Calu3 (cell line): ENCODE measurements around the gene RNF144A. TPM values are rescaled to one million over a fixed set of nuclear protein-coding genes. Genes with fewer than 3 reads are reported as not detected.
A peak's percentile ranks its signal among the peaks of the same experiment; 100 is the strongest.

Experiments
- BruUV-seq: library from RNA; stranded (reverse); fragments of 400-500 nt; replicated peaks from 2 replicates; lab custom pipeline; 2021; lab: Mats Ljungman, UMichigan
- CTCF ChIA-PET: fragments of 300-600 bp; sonication (Branson Sonifier 250); formaldehyde crosslinking; loops from one replicate; lab custom pipeline; 2022; ENCODE audit warnings: antibody characterized with exemption; lab: Charles Lee
- DNase-seq: peaks from one replicate; pipeline ENCODE4 v3.0.0; 2022
- H3K27ac Mint-ChIP-seq: one replicate; pipeline ENCODE4 v1.8.0; 2022; ENCODE audit warnings: mixed read lengths; ENCODE audit not compliant: unreplicated experiment
- H3K27me3 Mint-ChIP-seq: one replicate; pipeline ENCODE4 v1.8.0; 2022; ENCODE audit warnings: mixed read lengths; ENCODE audit not compliant: unreplicated experiment
- H3K36me3 Mint-ChIP-seq: one replicate; pipeline ENCODE4 v1.8.0; 2022; ENCODE audit warnings: mild to moderate bottlenecking, moderate library complexity, mixed read lengths; ENCODE audit not compliant: insufficient read depth, unreplicated experiment
- H3K4me1 Mint-ChIP-seq: one replicate; pipeline ENCODE4 v1.8.0; 2022; ENCODE audit warnings: mild to moderate bottlenecking, low read depth, mixed read lengths; ENCODE audit not compliant: unreplicated experiment
- H3K4me3 Mint-ChIP-seq: one replicate; pipeline ENCODE4 v1.8.0; 2022; ENCODE audit warnings: mild to moderate bottlenecking, low read depth, moderate library complexity, mixed read lengths; ENCODE audit not compliant: unreplicated experiment
- H3K9me3 Mint-ChIP-seq: one replicate; pipeline ENCODE4 v1.8.0; 2022; ENCODE audit warnings: low read depth, mixed read lengths; ENCODE audit not compliant: unreplicated experiment
- intact Hi-C: fragments of 100-400 bp; cut with micrococcal nuclease; formaldehyde crosslinking; loops from one replicate; pipeline ENCODE4 v1.10.0; 2022; ENCODE audit not compliant: unreplicated experiment
- total RNA-seq: library from RNA; stranded (reverse); gene quantifications from 2 replicates; pipeline ENCODE4 v1.2.3, GENCODE V29; 2022
- TF ChIP-seq, protein P1 (sequence below): fragments of 200-600 bp; IDR thresholded peaks from one replicate; pipeline ENCODE4 v1.8.0; 2022; ENCODE audit warnings: antibody characterized with exemption; ENCODE audit not compliant: unreplicated experiment

Gene RNF144A
- total RNA-seq, 1 experiment from 2014 or later: 13.7 TPM

DNA sequence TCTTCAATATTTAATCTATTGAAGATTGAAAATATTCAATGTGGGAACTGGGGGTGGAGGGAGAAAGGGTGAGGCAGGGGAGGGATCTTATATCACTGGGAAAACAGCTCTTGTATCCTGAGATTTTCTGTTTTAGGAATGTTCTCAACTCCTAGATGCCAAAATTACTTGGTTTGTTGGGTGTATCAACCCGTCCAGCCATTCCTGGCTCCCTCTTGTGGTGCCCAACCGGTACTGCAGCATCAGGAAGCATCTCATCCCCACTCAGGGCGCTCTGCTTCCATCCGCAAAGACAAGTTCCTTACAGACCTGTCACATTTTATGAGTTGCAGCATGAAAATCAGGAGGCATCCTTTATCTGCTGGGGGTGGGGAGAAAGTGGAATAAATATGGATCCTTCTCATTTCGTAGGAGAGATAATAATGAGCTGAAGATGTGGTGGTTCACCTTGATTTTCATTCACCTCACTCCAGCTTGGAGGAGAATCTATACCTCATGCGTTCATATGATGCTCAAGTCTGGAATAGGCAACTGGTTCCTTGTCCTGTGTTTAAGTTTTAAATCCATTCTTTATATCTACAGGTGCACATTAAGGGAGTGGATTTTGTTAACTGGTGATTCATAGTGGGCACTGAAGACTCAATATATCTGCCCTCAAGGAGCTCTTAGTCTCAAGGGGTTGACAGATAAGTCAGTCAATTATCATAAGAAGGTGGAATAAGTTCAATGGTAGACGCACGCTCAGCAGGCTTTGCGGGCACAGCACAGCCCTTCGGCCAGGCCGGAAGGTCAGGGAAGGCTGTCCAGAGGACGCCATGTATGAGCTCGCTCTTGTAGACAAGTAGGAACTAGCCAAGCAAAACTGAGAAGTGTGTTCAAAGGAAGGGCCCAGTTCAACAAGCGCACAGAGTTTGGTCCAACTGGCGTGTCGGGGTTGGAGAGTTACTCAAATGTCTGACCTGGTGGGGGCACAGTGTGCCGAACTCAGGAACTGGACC lies 127.3 kb downstream of the RNF144A start:
- no peak overlapping the region for H3K27ac Mint-ChIP-seq
- no peaks in the 10 kb centered on the region for H3K9me3 Mint-ChIP-seq
- DNase-seq: peak; percentile 67
- no peak overlapping the region for H3K4me3 Mint-ChIP-seq
- intact Hi-C loops: loop anchor here (1.0 to 5.0 kb wide), 2 partner anchors 147 to 217 kb away; no protein-coding TSS in a partner anchor
- CTCF ChIA-PET: interaction anchor here (0.9 to 1.3 kb wide), 5 partner anchors 9 to 148 kb away, joined by 3 to 9 read pairs (median 3); no protein-coding TSS in a partner anchor
- no peaks in the 10 kb centered on the region for H3K4me1 Mint-ChIP-seq
- TF ChIP-seq, protein P1, sequence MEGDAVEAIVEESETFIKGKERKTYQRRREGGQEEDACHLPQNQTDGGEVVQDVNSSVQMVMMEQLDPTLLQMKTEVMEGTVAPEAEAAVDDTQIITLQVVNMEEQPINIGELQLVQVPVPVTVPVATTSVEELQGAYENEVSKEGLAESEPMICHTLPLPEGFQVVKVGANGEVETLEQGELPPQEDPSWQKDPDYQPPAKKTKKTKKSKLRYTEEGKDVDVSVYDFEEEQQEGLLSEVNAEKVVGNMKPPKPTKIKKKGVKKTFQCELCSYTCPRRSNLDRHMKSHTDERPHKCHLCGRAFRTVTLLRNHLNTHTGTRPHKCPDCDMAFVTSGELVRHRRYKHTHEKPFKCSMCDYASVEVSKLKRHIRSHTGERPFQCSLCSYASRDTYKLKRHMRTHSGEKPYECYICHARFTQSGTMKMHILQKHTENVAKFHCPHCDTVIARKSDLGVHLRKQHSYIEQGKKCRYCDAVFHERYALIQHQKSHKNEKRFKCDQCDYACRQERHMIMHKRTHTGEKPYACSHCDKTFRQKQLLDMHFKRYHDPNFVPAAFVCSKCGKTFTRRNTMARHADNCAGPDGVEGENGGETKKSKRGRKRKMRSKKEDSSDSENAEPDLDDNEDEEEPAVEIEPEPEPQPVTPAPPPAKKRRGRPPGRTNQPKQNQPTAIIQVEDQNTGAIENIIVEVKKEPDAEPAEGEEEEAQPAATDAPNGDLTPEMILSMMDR: peak; percentile 92
- H3K36me3 Mint-ChIP-seq: peaks cover 5% of the 10 kb centered on the region
- no peaks in the 10 kb centered on the region for H3K27me3 Mint-ChIP-seq
- no TSS peak for BruUV-seq

DNA sequence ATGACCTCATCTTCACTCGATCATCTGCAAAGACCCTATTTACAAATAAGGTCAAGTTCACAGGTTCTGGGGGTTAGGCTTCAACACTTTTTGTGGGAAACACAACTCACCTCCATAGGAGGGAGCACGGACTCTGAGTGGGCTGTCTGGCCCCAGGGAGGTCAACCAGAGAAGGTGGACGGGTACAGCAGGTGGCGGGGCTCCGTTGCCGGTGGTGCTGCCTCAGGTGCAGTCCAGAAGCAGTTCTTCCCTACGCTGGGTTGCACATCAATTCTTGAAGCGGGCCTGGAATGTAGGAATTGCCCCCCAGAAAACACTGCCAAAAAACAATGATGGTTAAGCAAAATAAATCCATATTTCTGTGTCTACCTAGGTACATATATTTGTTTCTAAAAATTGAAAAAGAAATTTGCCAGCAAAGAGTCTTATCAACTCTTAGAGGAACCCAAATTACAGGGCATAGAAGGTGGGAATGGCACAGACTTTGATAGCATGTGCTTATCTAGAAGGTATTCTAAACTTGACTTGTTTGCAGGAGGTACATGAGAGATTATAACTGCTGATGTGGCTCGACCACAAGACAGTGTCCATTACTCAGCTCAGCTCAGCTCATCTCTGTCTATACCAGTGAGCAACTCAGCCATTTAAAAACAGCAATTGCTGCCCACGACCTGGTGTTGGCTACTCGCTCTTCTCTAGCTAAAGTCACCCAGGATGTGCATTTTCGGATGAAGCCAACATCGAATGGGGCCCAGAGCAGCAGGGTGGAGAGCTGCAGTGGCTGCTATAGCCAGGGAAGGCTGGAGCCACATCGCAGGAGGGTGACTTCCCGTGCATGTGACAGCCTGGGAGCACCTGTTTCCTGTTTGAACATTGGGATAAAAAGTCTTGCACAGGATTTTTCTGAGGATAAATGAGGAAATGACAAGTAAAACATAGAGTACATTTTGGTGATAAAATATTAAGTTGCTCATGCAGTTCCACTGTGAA lies 128.7 kb downstream of the RNF144A start:
- peaks cover 5% of the 10 kb centered on the region for H3K36me3 Mint-ChIP-seq
- H3K4me1 Mint-ChIP-seq: no peaks in the 10 kb centered on the region
- H3K4me3 Mint-ChIP-seq: no peak overlapping the region
- TF ChIP-seq, protein P1: no peak
- H3K9me3 Mint-ChIP-seq: no peaks in the 10 kb centered on the region
- CTCF ChIA-PET: interaction anchor here (1.2 kb wide), 1 partner anchor 12 kb away, joined by 3 read pairs; no protein-coding TSS in a partner anchor
- intact Hi-C loops: no loop called here
- no TSS peak for BruUV-seq
- H3K27me3 Mint-ChIP-seq: peaks cover 6% of the 10 kb centered on the region
- no peak for DNase-seq
- H3K27ac Mint-ChIP-seq: no peak overlapping the region

GRCh38 chr2:7047661-7048060 lies 130.4 kb downstream of the RNF144A start:
- H3K4me3 Mint-ChIP-seq: no peak overlapping the region
- CTCF ChIA-PET: no interaction called here
- no peaks in the 10 kb centered on the region for H3K9me3 Mint-ChIP-seq
- intact Hi-C loops: no loop called here
- H3K36me3 Mint-ChIP-seq: peaks cover 5% of the 10 kb centered on the region
- TF ChIP-seq, protein P1: no peak
- no peaks in the 10 kb centered on the region for H3K4me1 Mint-ChIP-seq
- H3K27me3 Mint-ChIP-seq: peaks cover 12% of the 10 kb centered on the region
- BruUV-seq: no TSS peak
- no peak for DNase-seq
- H3K27ac Mint-ChIP-seq: no peak overlapping the region

GRCh38 chr2:7048762-7049294 lies 131.6 kb downstream of the RNF144A start:
- intact Hi-C loops: no loop called here
- Mint-ChIP-seq H3K4me1 (no peaks in the 10 kb centered on the region), H3K36me3 (peaks cover 5% of the 10 kb centered on the region), H3K27ac (peak overlapping the region; percentile 19), H3K27me3 (peaks cover 12% of the 10 kb centered on the region), H3K9me3 (no peaks in the 10 kb centered on the region), H3K4me3 (no peak overlapping the region)
- BruUV-seq: no TSS peak
- DNase-seq: no peak
- TF ChIP-seq, protein P1: no peak
- CTCF ChIA-PET: no interaction called here
